SK-N-MC (cell line): Measurements from ENCODE around the gene IL1RN.

Experiments used
- EZH2 ChIP-seq: fragments of 200-600 bp; sonication (generic); IDR thresholded peaks from one replicate; pipeline ENCODE4 v1.6.1; 2017; ENCODE audit warnings: antibody characterized with exemption
- FOXP2 ChIP-seq: optimal IDR thresholded peaks from 2 replicates; pipeline ENCODE3; 2011; ENCODE audit warnings: mild to moderate bottlenecking, moderate library complexity; ENCODE audit not compliant: insufficient read depth; ENCODE audit errors: extremely low read length, control extremely low read depth
- POLR2AphosphoS5 ChIP-seq: IDR thresholded peaks from 2 replicates; pipeline ENCODE4 v1.6.1; 2012; ENCODE audit warnings: mild to moderate bottlenecking, low read depth, low read length, borderline replicate concordance

DNA sequence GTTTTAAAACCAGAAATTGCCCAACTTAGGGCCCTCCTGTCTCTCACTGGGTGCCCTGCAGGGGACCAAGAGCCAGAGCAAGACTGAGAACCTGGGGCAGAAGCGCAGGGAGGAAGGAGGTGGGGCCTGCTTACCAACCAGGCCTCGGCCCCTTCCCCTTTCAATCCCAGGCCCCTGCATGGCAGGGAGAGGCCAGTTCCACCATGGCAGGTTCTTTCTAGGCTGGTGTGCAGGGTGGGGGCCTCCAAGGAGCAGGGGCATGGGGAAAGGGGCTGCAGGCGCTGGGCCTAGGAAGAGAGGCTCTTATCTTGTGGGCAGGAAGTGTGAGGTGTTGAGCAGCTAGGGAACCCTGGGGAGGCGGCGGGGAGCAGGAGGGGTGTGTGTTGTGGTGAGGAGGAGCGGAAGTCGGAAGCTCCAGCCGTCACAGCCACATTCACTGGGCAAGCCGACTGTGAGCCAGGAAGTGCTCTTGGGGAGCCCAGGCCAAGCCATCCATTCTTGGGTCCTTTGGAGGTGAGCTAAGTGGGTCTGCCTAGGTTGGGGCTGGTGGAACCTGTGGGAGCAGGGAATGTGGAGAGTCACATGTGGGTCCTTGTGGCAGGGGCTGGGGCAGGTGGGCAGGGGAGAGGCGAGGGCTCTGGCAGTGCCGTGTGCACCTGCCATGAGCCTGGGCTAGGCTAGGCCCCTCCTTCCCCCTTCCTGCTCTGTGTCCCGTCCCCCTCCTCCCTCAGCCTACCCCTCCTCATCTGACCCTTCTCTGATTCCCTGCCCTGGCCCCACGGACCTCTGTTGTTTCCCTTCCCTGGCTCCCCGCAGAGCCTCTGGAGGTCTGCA, 46.4 kb downstream of the IL1RN start, which contains the start of gene PSD4:
- TF ChIP-seq POLR2AphosphoS5 (no peak), EZH2 (no peak), FOXP2 (no peak)
